PC-9 (cell line): ENCODE results near the gene ATP8B2.

ENCODE experiments used
- CTCF ChIP-seq: fragments of 200-600 bp; sonication (generic); conservative IDR thresholded peaks from 2 replicates; pipeline ENCODE4 v1.6.1; 2017; ENCODE audit warnings: mixed run types, antibody characterized with exemption, mild to moderate bottlenecking, moderate library complexity
- EZH2 ChIP-seq: fragments of 200-600 bp; sonication (generic); IDR thresholded peaks from 2 replicates; pipeline ENCODE4 v1.8.0; 2017; ENCODE audit warnings: antibody characterized with exemption, low read depth

- no peak for TF ChIP-seq CTCF
- no peak for TF ChIP-seq EZH2
These were observed 12.3 kb upstream of the ATP8B2 start for GRCh38 chr1:154313066-154313356.
